ENCODE results near the gene TSSC4.

DNA sequence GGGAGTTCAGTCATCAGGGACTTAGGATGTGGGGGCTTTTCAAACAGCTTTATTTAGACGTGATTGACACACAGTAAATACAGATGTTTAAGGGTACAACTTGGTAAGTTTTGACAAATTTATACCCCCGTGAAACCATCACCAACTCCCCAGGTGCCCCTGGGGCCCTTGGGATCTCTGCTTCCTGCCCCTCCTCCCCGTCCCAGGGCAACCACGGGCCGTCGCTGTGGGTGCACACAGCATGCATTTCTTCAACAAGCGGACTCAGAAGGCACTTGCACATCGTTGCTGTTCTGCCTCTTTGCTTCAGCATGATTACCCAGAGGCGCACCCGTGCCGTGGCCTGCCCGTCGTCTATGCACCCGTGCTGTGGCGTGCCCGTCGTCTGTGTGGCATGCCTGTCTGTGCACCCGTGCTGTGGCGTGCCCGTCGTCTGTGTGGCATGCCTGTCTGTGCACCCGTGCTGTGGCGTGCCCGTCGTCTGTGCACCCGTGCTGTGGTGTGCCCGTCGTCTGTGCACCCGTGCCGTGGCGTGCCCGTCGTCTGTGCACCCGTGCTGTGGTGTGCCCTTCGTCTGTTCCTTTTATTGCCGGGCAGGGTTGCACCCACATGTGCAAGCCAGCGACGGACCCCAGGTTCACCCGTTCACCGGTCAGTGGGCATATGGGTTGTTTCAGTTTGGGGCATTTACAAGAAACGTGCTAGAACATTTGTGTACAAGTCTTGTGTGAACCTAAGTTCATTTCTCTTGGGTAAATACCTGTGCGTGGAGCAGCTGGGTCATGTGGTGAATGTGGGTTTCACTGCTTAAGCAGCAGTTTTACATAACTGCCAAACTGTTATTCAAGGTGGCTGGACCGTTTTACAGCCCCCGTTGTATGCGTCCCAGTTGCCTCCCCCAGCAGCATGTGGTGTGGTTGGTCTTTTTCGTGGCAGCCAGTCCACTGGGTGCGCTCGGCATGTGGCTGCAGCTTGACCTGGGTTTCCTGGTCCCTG, 15.1 kb upstream of the TSSC4 start:
- no peak for TF ChIP-seq TAF1 (IDR thresholded peaks at IDR 0.05; ENCODE audit: borderline replicate concordance, insufficient read depth, low read length)
- TF ChIP-seq SIN3A (IDR thresholded peaks at IDR 0.05; ENCODE audit: borderline replicate concordance, insufficient read depth, low read length) = no peak
- no peak for TF ChIP-seq POLR2AphosphoS5 (IDR thresholded peaks at IDR 0.05; ENCODE audit: low read depth, low read length)
- no peak for TF ChIP-seq REST (IDR thresholded peaks at IDR 0.05; ENCODE audit: insufficient read depth in 1 of 2, low read depth in 2 of 2, low read length in 2 of 2)
